MM.1S (cell line): ENCODE results near the gene NINL.

Experiments
- DNase-seq: peaks from one replicate; pipeline ENCODE4 v3.0.0-alpha.2; 2015
- H2AFZ ChIP-seq: fragments of 300-600 bp; sonication (generic); 2 replicates; pipeline ENCODE4 v1.6.0; 2016; ENCODE audit warnings: antibody characterized with exemption, low read length
- H3F3A ChIP-seq: fragments of 300-600 bp; sonication (generic); 2 replicates; pipeline ENCODE4 v1.6.1; 2016; ENCODE audit warnings: mild to moderate bottlenecking, antibody characterized with exemption, low read length, moderate library complexity, mixed read lengths; ENCODE audit not compliant: insufficient read depth
- H3K27ac ChIP-seq: fragments of 300-600 bp; sonication (generic); 2 replicates; pipeline ENCODE4 v1.5.1; 2016; ENCODE audit warnings: mild to moderate bottlenecking, low read length
- H3K27me3 ChIP-seq: fragments of 300-600 bp; sonication (generic); replicated peaks from 2 replicates; pipeline ENCODE4 v1.6.0; 2016; ENCODE audit warnings: low read length; ENCODE audit not compliant: insufficient read depth
- H3K36me3 ChIP-seq: fragments of 300-600 bp; sonication (generic); replicated peaks from 2 replicates; pipeline ENCODE4 v1.6.1; 2016; ENCODE audit warnings: mild to moderate bottlenecking, low read length, mixed read lengths; ENCODE audit not compliant: insufficient read depth
- H3K4me1 ChIP-seq: fragments of 300-600 bp; sonication (generic); 2 replicates; pipeline ENCODE4 v1.6.1; 2016; ENCODE audit warnings: low read length, mixed read lengths
- H3K4me2 ChIP-seq: fragments of 300-600 bp; sonication (generic); 2 replicates; pipeline ENCODE4 v1.6.0; 2016; ENCODE audit warnings: low read depth, low read length
- H3K4me3 ChIP-seq: fragments of 300-600 bp; sonication (generic); 2 replicates; pipeline ENCODE4 v1.5.1; 2016; ENCODE audit warnings: low read length, mixed read lengths
- H3K79me2 ChIP-seq: fragments of 300-600 bp; sonication (generic); 2 replicates; pipeline ENCODE4 v1.6.1; 2016; ENCODE audit warnings: mixed run types, low read length, mixed read lengths
- H3K9ac ChIP-seq: fragments of 300-600 bp; sonication (generic); 2 replicates; pipeline ENCODE4 v1.6.1; 2016; ENCODE audit warnings: low read length, mixed read lengths
- H3K9me2 ChIP-seq: fragments of 300-600 bp; sonication (generic); replicated peaks from 2 replicates; pipeline ENCODE4 v1.6.1; 2016; ENCODE audit warnings: mild to moderate bottlenecking, low read length, mixed read lengths; ENCODE audit not compliant: insufficient read depth
- H3K9me3 ChIP-seq: fragments of 300-600 bp; sonication (generic); replicated peaks from 2 replicates; pipeline ENCODE4 v1.6.1; 2016; ENCODE audit warnings: mild to moderate bottlenecking, low read length, mixed read lengths; ENCODE audit not compliant: insufficient read depth
- H4K20me1 ChIP-seq: fragments of 300-600 bp; sonication (generic); 2 replicates; pipeline ENCODE4 v1.6.1; 2016; ENCODE audit warnings: mild to moderate bottlenecking, low read length, moderate library complexity, mixed read lengths; ENCODE audit not compliant: insufficient read depth
- CTCF ChIP-seq: fragments of 300-600 bp; sonication (generic); IDR thresholded peaks from 2 replicates; pipeline ENCODE4 v1.5.1; 2016; ENCODE audit warnings: antibody characterized with exemption, low read length, mixed read lengths
- EZH2 ChIP-seq: fragments of 300-600 bp; sonication (generic); optimal IDR thresholded peaks from 2 replicates; pipeline ENCODE3; 2017; ENCODE audit warnings: low read depth, mild to moderate bottlenecking, antibody characterized with exemption, low read length, mixed read lengths
- EZH2phosphoT487 ChIP-seq: fragments of 300-600 bp; sonication (generic); IDR thresholded peaks from 2 replicates; pipeline ENCODE4 v1.6.1; 2018; ENCODE audit warnings: antibody characterized with exemption, low read length

The NINL gene

GRCh38 chr20:25424536-25424935 is 160.8 kb downstream of the NINL start:
- Histone ChIP-seq H3K9me3 (no peaks in the 10 kb centered on the region), H4K20me1 (no peaks in the 10 kb centered on the region), H3K9ac (no peak overlapping the region), H3K27me3 (no peaks in the 10 kb centered on the region), H3K4me3 (no peak overlapping the region), H3K27ac (no peak overlapping the region), H2AFZ (no peak overlapping the region), H3K4me1 (no peaks in the 10 kb centered on the region), H3F3A (no peaks in the 10 kb centered on the region), H3K79me2 (no peaks in the 10 kb centered on the region), H3K4me2 (no peak overlapping the region), H3K36me3 (0 out of 2 replicates have a peak, but pooled peaks cover 2% of the 10 kb centered on the region), H3K9me2 (no peaks in the 10 kb centered on the region)
- no peak for DNase-seq
- TF ChIP-seq EZH2phosphoT487 (no peak), CTCF (no peak), EZH2 (no peak)

DNA sequence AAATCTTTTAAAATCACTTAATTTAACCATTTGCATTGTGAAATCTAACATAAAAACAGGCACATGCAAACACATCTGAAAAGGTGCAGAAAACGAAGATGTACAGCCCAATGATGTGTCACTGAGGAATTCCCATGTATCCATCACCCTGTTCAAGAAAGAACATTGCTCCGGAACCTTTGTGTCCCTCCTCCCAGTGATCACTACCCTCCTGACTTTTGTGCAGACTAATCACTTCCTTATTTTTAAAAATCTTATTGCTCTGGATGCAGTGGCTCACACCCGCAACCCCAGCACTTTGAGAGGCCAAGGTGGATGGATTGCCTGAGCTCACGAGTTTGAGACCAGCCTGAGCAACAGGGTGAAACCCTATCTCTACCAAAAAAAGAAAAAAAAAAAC is 163.3 kb downstream of the NINL start:
- Histone ChIP-seq H3K4me2 (no peak overlapping the region), H3K9me2 (no peaks in the 10 kb centered on the region), H3K27ac (no peak overlapping the region), H3K9ac (no peak overlapping the region), H3K79me2 (no peaks in the 10 kb centered on the region; the same call in 1 of the 2 replicates), H2AFZ (no peak overlapping the region), H3K9me3 (no peaks in the 10 kb centered on the region), H3K4me3 (no peak overlapping the region), H3K27me3 (no peaks in the 10 kb centered on the region), H3K4me1 (no peaks in the 10 kb centered on the region), H4K20me1 (no peaks in the 10 kb centered on the region), H3K36me3 (0 out of 2 replicates have a peak, but pooled peaks cover 2% of the 10 kb centered on the region), H3F3A (no peaks in the 10 kb centered on the region)
- DNase-seq: no peak
- TF ChIP-seq EZH2: no peak
- TF ChIP-seq EZH2phosphoT487: no peak
- TF ChIP-seq CTCF: no peak

- Histone ChIP-seq H3K4me1 (no peaks in the 10 kb centered on the region), H3K79me2 (peaks cover 9% of the 10 kb centered on the region), H3K9me3 (no peaks in the 10 kb centered on the region), H3K9ac (no peak overlapping the region), H3F3A (no peaks in the 10 kb centered on the region), H2AFZ (no peak overlapping the region), H3K27me3 (no peaks in the 10 kb centered on the region), H3K36me3 (0 out of 2 replicates have a peak, but pooled peaks cover 2% of the 10 kb centered on the region), H3K4me2 (no peak overlapping the region), H4K20me1 (no peaks in the 10 kb centered on the region), H3K9me2 (no peaks in the 10 kb centered on the region), H3K4me3 (no peak overlapping the region), H3K27ac (no peak overlapping the region)
- DNase-seq: no peak
- TF ChIP-seq EZH2phosphoT487 (no peak), EZH2 (no peak), CTCF (no peak)
Observed at GRCh38 chr20:25421102-25421501, 164.2 kb downstream of the NINL start.
